HL-60/S4 treated with retinoic acid at 250 ng/mL for 4 days and 3 days (cell line): ENCODE data around the gene KNOP1.

Experiments
- in situ Hi-C: fragments of 300-500 bp; cut with MboI; formaldehyde crosslinking; loops from 2 replicates; pipeline ENCODE4 v1.7.0; 2022; ENCODE audit warnings: low sequenced_read_pairs

KNOP1 gene

DNA sequence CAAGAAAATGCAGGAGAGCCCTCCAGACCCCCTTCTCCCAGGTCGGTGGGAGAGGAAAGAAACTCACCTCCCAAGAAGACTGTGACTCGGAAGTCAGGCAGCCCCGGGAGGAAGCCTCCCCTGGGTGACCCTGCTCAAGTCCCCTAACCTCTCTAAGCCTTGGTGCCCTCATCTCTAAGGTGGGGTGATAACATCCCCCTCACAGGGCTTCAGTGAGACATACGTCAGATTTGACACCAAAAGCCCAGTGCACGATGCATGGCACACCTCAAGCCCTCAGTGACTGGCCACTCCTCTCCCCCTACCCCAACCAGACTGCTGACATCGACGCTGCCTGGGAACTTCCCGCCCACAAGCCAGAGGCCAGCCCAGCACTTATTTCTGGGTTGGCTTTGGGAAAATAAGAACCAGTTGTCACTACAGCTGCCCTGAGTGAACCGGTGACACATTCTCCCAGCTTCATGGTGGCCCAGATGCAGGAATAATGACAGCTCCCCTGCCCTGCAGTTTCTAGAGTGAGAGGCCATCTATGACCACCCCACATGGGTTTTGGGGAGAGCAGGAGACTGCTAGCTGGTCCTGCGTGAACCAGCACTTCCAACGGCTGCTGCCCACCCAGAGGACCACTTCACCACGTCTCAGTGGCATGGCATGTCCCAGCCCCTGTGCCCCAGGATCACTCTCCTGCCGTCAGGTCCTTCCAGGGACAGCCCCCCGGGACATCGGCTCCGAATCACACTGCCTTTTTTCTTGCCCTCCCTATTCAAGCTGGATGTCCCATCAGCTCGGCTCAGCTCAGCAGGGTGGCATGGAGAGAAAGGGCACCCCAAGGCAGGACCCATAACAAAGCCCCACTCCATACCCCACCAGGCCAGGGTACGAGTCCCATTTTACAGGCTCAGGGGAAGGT is 9.5 kb downstream of the KNOP1 start:
- in situ Hi-C loops: no loop called here

DNA sequence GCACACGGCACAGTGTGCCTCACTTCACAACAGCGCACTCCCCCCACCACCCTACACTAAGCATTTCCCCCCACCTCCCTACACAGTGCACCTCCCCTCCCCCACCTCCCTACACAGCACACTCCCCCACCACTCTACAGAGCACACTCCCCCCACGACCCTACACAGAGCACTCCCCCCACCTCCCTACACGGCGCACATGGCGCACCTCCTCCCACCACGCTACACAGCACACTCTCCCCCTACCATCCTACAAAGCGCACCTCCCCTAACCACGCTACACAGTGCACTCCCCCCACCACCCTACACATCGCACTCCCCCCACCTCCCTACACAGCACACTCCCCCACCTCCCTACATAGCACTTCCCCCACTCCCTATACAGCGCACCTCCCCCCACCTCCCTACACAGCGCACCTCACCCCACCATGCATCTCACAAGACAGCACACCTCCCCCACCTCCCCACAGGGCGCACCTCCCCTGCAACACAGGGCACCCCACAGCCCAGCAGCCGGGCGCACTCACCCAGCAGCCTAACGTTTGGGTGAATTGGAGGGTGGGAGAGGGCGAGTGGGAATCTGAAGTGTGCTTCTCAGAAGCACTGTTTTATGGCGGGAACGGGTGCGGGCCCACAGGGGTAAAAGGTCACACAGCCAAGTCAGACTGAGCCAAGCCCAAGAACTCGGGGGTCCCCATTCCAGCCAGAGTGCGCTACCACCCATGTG is 10.3 kb downstream of the KNOP1 start:
- in situ Hi-C loops: no loop called here

DNA sequence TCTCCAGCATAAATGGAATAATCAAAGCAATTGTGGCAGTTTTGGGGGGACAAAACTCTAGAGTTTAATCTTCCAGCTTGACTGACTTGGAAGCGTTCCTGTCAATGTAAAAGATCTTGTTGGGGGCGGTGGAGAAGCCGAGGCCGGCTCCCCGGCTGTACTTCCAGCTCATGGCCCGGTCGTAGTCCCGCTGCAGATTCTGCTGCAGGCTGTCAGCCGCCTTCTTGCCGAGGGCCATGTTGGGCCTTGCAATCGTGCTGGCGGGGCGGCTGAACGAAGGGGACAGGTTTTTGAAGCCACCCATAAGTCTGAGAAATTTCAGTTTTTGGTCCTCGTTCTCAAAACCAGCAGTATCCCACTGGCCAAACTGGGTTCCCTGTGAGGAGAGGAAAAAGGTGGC is 11.2 kb downstream of the KNOP1 start:
- in situ Hi-C loops: no loop called here

DNA sequence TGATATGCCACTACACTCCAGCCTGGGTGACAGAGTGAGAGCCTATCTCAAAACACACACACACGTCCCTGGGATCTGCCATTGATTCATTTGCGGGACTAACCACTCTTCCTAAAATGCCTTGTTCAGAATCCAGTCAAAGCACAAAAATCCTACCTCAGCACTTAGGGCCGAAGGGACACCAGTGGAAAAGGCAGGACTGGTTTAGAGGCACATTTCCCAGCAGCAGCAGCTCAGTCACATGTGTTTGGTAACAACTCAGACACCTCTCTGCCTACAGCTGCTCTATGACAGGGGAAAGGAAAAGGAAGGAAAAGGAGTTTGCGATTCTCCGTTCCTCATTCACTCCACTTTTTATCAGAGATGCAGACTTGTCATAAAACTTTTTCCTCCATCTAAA is 12.2 kb downstream of the KNOP1 start:
- in situ Hi-C loops: no loop called here

DNA sequence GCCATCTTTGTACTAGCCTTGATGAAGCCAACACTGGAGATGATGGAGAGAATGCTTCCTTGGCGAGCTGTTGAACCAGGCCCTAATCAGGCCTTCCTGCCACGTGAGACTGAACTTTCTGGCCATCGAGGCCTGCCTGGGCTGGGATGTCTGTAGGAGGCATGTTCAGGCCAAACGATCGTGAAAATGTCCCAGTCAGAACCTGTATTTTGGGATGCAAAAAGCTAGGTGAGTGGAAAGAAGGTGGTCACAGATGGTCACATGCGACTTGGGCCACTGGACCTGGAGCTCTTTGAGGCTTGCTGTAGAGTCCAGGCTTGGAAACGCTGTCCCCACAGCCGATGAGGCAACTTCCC is 12.9 kb downstream of the KNOP1 start:
- in situ Hi-C loops: no loop called here

DNA sequence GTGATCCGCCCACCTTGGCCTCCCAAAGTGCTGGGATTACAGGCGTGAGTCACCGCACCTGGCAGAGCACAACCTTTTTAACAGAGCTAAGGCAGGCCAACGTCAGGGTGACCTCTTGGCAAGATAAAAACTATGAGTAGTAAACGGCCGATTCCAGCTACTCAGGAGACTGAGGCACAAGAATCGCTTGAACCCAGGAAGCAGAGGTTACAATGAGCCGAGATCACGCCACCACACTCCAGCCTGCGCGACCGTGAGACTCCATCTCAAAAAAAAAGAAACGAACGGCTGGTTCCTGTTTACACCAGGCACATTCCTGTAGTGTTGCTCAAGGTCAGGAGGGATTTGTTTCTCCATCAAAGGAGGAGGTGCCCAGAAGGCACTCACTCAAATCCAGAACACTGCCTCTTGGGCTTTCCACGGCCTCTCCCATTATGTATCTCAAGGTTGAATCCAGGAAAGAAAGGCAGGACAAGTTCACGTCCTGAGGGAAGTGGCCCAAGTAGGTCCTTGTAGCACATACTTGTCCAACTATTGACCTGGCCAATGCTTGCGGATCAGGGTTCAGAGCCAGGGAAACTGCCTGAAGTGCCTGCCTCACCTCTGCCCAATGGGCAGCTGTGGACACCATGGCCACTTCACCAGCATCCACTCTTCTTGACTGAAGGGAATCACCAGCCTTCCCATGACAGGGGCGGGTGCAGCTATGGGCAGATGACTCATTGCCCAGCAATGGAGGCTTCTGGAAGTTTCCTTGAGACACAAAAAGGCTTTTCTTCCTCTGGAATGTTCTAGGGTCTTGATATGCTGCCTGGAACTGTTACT is 13.5 kb downstream of the KNOP1 start:
- in situ Hi-C loops: no loop called here

DNA sequence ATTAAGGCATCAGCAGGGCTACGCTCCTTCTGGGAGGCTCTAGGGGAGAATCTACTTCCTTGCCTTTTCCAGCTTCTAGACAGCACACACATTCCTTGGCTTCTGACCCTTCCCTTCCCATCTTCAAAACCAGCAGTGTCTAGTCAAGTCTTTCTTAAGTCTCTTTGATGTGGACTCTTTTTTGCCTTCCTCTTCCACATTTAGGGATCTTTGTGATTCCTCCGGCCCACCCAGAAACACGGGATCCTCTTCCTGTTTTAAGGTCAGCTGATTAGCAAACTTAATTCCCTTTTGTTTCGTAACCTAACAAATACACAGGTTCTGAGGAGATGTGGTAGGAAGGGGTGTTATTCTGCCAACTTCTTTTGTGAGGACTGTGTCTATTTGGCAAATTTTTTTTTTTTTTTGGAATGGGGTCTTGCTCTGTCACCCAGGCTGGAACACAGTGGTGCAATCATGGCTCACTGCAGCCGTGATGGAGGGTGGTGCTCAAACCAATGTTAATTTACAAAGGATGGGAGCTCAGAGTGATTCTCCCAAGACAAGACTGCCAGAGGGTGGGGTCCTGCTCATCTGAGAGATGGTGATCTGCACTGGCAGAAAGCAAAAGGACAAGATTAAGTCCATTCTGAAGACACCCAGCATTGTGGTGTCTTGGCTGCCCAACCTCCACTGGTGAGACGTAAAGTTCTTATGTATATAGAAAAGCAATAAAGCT is 14.7 kb downstream of the KNOP1 start:
- in situ Hi-C loops: no loop called here

DNA sequence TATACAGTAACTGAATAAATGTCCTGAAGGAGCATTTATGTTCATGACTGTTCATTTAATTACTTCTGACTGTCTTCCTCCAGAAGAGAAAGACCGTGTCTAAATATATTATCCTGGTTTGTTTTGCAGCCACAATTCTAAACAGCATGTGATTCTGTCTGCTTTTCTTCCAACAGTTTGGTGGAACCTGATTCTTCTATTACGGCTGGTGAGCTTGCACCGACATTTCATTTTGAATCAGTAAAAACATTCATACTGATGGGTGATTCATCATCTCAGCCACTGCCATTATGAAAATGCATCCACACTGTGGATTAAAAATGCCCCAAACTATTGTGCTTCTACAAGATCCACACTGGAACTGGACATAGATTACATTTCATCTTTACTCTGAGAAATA is 16.9 kb downstream of the KNOP1 start:
- in situ Hi-C loops: no loop called here

DNA sequence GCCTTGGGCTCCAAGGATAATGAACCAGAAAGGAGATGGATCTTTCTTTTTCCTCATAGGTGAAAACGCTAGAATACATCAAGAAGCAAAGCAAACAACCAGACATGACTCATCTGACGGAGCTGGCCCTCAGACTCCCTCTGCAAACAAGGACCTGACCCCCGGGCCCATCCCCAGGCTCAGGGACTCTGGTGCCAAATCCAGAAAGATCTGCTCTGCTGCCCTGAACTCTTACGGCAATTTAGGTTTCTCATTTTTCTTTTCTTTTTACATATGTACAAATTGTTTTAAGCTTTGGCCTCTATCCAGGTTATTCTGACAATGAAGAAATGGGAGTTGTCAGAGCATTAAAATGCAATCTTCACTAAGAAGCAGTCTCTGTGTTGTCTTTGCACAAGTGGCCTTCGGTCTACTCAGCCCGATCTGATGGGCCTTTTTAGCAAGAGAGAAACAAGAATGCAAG is 17.7 kb downstream of the KNOP1 start:
- in situ Hi-C loops: no loop called here

DNA sequence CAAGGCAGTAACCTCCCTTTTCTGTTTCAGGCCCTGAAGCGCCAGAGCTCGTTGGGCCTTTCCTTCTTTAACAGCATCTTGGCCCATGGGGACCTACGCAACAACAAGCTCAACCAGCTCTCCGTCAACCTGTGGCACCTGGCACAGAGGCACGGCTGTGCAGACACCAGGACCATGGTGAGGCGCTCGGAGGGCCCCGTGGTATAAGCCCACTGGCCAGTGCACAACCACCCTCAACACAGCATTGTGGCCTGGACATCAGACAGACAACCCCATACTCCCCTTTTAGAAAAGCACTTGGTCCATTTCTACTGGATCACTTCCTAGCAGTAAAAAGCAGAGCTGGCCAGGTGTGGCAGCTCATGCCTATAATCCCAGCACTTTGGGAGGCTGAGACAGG is 18.6 kb downstream of the KNOP1 start:
- in situ Hi-C loops: no loop called here

DNA sequence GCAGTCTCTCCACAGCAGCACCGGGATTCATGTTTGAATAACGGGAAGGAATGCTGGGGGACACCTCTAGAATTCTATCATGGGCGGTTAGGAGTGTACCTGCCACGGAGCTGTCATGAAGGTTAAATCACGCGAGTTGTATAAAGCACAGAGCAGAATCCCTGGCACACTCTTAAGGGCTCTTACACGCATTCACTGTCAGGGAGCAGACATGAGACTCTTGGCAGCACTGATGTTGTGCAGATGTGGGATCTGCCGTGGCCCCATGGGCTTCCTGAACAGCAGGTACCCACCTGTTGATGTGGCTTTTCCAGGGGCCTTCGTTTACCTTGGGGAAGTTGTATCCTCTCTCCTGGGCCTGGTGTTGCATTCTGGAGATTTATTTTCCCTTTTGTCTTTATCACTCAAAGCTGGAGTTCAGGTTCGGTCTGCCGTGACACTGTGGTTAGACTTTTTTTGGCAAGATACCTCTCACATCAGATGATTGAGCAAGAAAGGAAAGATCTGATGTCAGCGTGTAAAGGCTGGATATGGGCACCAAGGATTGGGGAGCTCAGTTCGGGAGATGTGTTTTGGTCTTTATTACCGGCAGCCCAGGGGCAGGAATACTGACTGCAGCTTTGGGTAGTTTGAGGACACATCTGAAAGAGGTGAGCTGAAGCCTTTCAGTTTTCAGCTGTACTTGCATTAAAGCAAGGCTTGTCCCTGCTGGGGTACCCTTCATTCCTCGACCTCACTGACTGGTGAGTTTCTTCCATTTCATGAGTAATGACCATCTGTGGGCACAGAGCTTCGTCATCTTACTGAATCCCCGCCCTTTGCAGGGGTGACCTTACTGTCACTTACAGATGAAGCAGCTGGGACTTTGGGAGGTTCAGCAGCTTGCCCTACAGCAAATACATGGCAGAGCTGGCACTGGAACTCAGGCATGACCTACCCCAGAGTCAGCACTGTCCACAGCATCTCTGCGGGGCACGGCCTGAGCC is 19.3 kb downstream of the KNOP1 start:
- in situ Hi-C loops: no loop called here

DNA sequence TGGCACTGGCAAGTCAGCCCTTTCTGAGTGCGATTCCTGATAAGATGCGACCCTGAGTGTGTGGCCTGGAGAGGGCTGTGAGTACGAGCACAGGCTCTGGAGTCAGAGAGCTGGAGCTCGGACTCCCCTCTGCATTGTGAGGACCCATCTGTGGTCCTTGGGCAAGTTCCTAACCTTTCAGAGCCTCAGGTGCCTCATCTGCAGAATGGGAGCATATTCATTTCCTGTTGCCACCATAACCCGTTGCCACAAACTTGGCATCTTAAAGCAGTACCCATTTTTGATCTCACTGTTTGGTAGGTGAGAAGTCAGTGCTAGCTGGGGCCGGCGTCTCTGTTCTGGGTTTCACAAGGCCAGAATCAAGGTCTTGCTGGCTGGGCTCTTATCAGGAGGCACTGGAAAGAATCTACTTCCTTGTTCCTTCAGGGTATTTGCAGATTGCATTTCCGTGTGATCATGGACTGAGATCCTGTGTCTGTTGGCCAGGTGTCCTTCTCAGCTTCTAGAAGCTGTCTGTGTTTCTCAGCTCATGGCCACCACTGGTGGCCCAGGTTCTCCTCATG is 20.2 kb downstream of the KNOP1 start:
- in situ Hi-C loops: no loop called here

DNA sequence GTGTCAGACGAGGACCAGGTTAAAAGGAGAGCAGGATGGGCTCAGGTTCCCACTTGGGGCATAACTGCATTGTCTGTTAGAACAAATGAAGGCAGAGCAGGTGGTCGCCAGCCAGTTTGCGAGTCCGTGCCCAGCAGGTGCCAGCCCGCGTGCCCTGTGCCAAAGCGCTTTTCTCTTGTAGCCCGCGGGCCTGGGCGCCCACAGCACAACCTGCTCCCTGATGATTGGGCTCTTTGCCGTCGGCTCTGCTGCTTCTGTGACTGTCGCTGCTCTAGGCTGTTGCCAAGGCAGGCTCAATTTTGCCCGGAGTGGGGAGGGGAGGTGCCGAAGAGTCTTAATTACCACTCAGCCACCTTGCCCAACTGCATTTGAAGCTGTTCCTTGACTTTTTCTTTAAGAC is 21.1 kb downstream of the KNOP1 start:
- in situ Hi-C loops: no loop called here

DNA sequence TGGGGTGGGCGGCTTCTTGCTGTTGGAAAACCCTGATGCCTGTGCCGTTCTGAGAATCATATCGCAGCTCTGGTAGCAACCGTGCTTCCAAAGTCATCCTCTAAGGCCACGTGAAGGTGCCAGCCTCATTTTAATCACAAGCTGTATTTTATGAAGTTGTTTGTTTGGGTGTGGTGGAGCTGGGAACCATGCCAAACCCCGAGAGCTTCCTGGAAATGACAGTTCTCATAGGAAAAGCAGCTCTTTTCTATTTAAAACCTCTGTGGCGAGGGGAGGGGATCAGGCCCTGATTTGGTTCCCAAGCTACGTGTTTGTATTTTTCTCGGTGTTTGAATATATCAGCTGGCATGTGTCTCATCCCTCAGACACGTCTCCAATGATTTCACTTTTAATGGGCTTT is 21.7 kb downstream of the KNOP1 start:
- in situ Hi-C loops: no loop called here

DNA sequence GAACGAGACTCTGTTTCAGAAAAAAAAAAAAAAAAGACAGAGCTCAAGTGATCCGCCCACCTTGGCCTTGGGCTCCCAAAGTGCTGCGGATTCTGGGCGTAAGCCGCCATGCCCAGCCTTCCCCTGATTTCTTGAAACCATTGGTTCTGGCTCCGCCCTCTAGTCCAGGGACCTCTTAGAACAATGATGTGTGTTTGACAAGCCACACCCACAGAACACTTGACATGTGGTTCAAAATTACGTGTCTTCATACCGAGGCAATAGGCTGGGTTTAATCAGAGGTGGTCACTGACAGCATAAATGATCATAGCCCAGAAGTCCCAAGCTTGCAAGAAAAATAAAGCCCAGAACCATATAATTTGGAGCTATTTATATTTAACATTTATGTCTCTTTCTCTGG is 23.0 kb downstream of the KNOP1 start:
- in situ Hi-C loops: no loop called here

DNA sequence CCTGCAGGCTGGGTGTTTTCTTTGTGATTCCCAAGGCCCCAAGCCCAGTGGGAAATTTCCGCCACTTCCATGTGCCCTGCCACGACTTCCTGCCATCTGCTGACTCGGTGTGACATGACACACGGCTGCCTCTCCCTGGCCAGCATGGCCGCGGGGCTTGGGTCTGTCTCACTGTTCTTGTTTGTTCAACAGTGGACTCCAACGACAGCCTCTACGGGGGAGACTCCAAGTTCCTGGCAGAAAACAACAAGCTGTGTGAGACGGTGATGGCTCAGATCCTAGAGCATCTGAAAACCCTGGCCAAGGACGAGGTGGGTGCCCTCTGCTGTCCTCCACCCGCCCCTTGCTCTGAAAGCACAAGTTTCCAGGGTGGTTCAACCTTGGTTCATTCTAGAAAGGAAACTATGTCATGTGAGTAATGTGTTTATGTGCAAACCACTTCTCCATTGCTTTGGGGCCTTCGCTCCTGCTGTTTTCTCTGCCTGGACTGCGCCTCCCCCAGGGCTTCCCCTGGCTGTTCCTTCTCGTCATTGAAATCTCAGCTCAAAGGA is 26.8 kb downstream of the KNOP1 start:
- in situ Hi-C loops: no loop called here

DNA sequence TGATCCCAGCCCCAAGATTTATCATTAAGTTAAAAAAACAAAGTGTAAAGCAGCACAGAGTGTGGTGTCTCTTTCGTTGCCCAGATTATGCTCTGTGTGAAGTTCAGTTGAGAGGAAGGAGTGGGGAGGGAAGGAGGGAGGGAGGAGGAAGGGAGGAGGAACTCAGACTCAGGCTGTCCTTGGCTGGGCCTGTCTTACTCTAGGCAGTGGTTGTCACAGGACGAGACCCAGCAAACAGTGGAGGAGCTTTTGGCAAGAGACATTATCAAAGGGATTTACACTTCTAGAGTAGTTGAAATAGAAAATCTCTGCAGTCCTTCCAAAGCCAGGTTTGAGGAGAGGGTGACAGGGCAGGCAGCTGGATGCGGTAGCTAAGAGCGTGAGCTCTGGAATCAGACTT is 27.8 kb downstream of the KNOP1 start:
- in situ Hi-C loops: no loop called here

DNA sequence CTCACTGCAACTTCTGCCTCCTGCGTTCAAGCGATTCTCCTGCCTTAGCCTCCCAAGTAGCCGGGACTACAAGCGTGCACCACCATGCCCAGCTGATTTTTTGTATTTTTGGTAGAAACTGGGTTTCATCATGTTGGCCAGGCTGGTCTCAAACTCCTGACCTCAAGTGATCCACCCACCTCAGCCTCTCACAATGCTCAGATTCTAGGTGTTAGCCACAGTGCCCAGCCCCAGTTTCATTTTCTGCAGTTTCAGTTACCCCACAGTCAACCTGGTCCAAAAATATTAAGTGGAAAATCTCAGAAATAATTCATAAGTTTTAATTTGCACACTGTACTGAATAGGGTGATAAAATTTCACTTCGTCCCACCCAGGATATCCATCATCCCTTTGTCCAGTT is 28.7 kb downstream of the KNOP1 start:
- in situ Hi-C loops: no loop called here

DNA sequence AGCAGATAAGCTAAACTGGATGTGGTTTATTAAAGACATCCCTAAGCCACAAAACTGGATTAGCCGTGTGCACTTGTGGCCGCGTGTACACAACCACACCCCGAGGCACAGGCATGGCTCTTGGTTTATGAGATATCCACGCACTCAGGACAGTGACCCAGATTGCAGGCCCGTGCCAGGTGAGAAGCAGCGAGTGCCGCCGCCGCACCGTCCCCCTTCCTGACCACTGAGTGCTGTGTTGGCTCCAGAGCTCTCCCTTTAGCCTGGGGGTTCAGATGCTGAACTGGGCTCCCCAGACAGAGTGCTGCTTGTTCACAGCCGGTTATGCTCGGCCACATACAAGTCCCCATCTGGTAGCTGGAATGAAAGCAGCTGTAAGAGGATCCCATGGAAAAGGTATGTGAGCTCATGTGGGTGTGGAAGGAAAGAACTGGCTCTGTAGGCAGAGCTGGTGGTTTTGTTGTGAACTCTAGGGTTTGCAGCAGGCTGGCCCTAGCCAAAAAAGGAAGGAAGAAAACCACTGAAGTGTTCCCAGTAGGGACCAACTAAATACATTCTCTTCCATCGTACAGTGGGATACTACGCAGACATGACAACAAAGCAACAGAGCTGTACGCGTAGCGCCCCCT is 29.5 kb downstream of the KNOP1 start:
- in situ Hi-C loops: no loop called here
